ENCODE data around the gene ADAMTSL4.
"Not testable (repeated sequence)": the region's sequence is repeated elsewhere in the genome, so short reads cannot be mapped to it uniquely, and the experiment has no call there.

ADAMTSL4 gene

DNA sequence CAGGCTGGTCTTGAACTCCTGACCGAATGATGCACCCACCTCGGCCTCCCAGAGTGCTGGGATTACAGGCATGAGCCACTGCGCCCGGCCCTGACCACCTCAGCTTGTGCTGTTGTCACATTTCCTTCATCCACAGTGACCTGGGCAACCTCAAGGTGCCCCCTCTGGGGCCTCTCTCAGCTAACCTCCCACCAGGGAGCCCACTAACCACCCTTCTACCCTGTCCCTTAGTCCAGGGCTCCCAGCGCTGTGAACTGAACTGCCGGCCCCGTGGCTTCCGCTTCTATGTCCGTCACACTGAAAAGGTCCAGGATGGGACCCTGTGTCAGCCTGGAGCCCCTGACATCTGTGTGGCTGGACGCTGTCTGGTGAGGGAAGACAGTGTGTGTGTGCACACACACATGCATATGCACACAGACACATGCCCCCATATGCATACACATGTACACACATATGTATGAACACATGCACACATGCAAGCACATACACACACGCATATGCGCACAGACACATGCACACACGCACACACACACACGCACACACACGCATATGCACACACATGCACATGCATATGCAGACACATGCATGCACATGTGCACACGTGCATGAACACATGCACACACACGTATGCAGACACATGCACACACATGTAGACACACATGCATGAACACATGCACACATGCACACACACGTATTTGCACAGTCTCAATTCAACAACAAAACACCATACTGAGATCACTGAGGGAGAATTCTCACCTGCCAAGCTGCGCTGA is 6.2 kb downstream of the ADAMTSL4 start:
- DNase-seq (ENCODE audit: low spot score): no peak

DNA sequence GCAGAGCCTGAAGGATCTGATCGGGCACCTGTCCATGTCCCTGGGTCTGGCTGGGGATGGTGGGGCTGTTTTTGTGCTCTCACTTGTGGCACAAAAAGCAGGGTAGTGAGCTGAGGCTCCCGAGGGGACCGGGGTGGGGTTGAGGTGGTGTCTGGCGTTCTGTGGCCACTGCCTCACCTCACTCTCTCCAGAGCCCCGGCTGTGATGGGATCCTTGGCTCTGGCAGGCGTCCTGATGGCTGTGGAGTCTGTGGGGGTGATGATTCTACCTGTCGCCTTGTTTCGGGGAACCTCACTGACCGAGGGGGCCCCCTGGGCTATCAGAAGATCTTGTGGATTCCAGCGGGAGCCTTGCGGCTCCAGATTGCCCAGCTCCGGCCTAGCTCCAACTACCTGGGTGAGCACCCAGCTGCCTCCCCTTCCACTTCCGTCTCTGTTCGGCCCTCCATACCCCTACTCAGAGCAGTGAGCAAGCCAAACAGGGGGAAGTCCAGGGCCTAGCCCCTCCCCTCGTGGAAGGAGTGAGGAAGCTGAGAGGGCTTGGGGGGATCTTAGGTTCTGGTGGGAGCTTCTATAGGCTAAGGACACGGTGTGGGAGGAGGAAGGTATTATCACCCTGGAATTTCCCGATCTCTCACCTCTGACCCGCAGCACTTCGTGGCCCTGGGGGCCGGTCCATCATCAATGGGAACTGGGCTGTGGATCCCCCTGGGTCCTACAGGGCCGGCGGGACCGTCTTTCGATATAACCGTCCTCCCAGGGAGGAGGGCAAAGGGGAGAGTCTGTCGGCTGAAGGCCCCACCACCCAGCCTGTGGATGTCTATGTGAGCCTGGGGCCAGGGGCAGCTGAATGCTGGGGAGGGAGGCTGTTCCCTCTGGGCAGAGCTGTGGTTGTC is 7.0 kb downstream of the ADAMTSL4 start:
- DNase-seq (ENCODE audit: low spot score): no peak

DNA sequence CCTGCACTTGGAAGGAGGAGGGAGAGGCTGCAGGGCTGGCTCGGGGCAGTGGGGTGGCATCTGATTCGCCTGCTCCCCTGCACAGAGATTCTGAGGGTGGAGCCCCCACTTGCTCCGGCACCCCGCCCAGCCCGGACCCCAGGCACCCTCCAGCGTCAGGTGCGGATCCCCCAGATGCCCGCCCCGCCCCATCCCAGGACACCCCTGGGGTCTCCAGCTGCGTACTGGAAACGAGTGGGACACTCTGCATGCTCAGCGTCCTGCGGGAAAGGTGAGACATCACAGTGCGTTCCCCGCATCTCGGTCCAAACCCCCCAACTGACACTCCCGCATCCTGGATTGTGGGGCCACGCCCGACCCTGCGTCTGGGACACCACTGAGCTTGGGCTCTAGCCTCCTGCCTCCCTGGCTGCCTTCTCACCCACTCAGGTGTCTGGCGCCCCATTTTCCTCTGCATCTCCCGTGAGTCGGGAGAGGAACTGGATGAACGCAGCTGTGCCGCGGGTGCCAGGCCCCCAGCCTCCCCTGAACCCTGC is 7.9 kb downstream of the ADAMTSL4 start:
- DNase-seq (ENCODE audit: low spot score): no peak

DNA sequence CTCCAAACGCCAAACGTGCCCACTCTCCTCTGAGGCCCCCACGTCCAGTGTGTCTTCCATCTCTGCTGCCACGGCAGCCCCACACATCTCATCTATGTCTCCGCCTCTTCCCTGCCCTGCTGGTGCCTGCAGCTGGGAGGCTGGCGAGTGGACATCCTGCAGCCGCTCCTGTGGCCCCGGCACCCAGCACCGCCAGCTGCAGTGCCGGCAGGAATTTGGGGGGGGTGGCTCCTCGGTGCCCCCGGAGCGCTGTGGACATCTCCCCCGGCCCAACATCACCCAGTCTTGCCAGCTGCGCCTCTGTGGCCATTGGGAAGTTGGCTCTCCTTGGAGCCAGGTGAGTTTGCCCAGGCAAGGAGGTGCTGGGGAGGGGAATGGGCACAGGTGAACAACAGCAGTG is 8.6 kb downstream of the ADAMTSL4 start:
- DNase-seq (ENCODE audit: low spot score): no peak

DNA sequence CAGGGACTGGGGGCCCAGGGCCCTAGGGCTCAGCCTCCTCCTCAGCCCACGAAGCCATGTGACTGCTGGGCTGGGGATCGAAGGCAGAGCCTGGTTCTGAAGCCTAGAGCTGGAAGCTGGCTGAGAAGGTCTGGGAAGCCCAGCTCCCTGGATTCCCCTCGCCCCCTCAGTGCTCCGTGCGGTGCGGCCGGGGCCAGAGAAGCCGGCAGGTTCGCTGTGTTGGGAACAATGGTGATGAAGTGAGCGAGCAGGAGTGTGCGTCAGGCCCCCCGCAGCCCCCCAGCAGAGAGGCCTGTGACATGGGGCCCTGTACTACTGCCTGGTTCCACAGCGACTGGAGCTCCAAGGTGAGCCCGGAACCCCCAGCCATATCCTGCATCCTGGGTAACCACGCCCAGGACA is 9.1 kb downstream of the ADAMTSL4 start:
- DNase-seq (ENCODE audit: low spot score): no peak

DNA sequence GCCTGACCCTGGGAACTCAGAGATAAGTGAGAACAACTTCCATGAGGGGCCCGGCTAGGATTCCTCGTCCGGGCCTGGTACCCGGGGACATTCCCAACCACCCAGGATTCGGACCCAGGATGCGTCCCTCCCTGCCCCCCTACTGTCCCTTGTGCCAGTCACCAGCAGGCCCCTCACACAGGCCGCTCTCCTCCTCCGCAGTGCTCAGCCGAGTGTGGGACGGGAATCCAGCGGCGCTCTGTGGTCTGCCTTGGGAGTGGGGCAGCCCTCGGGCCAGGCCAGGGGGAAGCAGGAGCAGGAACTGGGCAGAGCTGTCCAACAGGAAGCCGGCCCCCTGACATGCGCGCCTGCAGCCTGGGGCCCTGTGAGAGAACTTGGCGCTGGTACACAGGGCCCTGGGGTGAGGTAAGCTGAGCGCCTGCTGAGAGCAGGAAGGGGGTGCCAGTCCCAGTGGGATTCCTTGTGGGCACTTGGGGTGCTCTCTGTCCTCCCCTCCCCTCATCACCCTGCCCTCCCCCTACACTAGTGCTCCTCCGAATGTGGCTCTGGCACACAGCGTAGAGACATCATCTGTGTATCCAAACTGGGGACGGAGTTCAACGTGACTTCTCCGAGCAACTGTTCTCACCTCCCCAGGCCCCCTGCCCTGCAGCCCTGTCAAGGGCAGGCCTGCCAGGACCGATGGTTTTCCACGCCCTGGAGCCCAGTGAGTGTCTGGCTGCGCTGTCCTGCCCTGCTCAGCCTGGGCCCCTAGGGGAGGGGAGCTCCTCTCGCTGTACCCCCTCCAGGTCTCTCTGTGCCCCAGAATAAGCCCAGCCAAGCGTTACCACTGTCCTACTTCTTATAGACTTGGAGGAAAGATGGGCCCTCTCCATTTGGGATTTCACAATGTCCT is 9.8 kb downstream of the ADAMTSL4 start:
- no peak for DNase-seq (ENCODE audit: low spot score)

DNA sequence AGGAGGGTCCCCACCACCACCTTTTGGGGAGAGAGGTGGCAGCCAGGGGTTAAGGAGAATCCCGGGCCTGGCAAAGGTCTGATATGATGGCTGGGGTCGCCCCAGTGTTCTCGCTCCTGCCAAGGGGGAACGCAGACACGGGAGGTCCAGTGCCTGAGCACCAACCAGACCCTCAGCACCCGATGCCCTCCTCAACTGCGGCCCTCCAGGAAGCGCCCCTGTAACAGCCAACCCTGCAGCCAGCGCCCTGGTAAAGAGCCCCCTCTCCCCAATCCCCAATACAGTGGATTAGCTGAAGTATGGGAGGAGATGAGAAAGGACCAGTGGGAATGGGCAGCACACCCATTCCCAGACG is 10.4 kb downstream of the ADAMTSL4 start:
- no peak for DNase-seq (ENCODE audit: low spot score)

DNA sequence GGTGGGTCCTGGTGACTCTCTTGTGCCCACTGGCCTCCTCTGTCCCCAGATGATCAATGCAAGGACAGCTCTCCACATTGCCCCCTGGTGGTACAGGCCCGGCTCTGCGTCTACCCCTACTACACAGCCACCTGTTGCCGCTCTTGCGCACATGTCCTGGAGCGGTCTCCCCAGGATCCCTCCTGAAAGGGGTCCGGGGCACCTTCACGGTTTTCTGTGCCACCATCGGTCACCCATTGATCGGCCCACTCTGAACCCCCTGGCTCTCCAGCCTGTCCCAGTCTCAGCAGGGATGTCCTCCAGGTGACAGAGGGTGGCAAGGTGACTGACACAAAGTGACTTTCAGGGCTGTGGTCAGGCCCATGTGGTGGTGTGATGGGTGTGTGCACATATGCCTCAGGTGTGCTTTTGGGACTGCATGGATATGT is 10.8 kb downstream of the ADAMTSL4 start:
- no peak for DNase-seq (ENCODE audit: low spot score)

DNA sequence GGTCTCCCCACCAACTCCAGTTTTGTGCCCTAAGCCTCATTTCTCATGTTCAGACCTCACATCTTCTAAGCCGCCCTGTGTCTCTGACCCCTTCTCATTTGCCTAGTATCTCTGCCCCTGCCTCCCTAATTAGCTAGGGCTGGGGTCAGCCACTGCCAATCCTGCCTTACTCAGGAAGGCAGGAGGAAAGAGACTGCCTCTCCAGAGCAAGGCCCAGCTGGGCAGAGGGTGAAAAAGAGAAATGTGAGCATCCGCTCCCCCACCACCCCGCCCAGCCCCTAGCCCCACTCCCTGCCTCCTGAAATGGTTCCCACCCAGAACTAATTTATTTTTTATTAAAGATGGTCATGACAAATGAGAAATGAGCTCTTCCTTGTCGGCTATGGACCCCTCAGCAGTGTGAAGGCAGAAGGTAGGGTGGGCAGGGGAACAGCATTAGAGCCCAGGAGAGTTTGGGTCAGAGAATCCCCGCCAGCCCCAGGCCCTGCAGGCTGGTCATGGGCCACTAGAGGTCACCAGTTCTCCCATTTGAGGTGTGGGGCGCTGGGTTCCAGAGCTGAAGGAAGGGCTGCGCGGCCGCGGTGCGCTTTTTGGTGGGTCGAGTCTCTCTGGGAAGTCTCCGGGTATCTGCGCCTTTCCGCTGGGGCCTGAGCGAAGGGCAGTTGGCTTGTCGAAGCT is 11.5 kb downstream of the ADAMTSL4 start:
- DNase-seq (ENCODE audit: low spot score): peak; percentile 85

DNA sequence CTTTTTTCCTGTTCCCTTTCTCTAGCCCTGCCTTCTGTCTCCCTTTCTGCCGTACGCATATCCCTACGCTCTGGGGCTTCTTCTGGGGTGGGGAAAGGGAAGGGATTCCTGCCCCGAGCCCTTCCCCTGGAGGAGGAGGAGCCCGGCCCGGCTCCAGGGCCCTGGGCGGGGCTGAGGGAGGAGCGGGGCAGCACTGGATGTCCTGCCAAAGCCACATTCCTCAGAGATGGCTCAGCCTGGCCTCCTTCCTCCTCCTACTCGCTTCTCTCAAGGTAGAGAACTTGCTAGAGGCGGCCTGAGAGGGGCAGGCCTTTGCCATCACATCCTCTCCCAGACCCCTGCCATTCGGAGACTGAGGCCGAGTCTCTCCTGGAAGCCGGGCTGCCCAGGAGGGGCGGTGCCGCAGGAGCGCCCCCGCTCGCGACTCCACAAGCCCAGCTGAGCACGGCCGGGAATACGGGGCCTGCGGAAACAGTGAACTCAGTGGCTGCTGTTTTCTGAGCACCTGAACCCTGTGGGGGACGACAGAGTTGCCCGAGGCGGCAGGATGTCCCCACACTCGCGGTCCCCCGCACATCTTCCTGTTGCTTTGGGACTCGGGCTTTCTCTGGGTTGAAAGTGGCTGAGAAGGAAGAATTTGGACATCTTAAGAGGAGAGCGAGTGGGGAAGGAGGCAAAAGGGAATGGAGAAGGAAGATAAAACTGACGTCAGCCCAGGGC is 12.2 kb downstream of the ADAMTSL4 start:
- DNase-seq (ENCODE audit: low spot score): peak; percentile 98

DNA sequence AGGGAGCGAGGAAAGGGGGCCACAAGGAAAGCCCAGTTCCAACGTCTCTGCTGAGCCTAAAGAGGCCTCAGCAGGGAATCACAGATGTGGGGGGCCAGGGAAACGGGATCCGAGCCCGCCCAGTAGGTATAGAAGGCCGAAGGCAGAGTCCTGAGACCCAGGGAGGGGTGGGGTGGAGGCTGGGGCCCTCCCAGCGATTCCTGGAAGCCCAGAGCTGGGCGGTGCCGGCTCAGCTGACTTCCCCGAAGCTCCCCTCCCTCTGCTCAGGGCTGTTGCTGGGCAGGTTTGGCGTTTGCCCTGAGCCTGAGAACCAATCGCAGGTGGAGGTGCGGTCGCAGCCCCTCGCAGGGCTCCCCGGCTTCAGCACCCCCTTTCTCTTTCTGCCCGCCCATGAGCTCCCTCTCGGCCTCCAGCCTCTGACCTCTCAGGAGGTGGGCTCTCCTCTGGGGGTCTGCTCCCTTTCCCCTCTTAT is 12.8 kb downstream of the ADAMTSL4 start:
- peak; percentile 86 for DNase-seq (ENCODE audit: low spot score)

DNA sequence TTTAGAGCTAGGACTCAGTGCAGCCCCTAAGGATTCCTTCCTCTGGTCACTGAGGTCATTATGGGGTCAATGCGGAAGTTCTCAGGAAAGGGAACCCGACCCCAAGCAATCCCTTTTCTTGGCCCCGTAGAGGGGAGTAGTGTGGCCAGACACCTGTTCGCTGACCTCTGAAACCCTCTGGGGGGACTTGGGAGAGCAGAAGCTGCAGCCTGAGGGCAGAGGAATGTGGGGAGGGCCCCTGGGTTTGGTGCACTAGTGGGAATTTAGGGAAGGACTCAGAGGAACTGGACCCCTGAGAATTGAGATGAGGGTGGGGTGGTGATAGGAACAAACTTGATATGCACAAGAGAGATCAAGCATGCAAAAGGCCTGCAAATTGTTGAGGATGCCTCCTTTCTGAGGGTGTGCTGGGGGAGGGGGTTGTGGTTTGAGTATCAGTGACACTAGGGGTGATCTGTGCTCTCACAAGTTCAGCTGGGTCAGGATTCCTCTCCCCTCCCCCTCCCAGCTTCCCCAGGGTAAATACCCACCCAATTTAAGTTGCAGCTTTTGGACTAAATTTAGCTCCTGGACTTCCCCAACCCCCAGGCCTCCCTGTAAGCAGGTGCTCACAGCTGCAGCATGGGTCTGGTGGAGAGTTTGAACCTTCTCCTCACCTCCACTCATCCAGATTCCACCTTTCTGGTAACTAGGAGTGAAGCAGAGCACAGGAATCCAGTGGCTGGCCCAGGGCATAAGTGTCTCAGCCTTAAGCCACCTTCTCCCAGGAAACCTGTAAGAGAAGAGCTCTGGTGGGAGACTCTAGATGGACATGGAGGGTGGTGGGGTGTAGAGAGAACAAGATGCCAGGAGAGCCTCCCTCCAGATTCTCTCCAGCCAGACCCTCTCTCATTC is 13.5 kb downstream of the ADAMTSL4 start:
- DNase-seq (ENCODE audit: low spot score): no peak

DNA sequence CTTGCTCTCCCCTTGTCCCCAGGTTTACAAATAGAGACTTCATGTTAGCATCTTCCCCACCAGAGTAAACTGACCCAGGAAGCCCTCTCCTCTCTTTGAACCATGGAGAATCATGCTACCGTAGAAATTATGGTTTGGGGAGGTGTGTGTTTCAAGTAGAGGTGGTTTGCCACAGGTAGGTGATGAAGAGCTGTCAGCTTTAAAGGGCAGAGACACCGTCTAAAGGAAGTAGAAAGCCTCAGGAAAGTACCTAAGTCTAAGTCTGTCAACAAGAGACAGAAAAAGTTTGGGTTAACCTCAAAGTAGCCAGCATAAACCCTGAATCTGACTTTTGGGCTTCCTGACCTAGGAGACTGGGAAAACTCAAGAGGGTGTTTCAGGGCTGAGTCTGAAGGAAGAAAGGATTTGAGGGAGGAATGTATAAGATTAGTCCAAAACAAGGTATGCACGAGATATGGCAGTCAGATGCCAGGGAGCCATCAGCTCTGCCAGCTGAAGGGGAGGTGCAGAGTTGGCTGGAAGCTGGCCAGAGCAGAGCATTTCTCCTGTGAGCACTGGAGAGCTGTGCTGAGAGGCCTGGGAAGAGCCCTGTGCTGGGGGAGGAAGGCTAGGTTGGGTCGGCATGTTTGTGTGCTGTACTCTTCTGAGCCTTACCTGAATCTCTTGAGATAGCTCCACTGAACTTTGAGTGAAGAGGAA is 14.3 kb downstream of the ADAMTSL4 start:
- no peak for DNase-seq (ENCODE audit: low spot score)

DNA sequence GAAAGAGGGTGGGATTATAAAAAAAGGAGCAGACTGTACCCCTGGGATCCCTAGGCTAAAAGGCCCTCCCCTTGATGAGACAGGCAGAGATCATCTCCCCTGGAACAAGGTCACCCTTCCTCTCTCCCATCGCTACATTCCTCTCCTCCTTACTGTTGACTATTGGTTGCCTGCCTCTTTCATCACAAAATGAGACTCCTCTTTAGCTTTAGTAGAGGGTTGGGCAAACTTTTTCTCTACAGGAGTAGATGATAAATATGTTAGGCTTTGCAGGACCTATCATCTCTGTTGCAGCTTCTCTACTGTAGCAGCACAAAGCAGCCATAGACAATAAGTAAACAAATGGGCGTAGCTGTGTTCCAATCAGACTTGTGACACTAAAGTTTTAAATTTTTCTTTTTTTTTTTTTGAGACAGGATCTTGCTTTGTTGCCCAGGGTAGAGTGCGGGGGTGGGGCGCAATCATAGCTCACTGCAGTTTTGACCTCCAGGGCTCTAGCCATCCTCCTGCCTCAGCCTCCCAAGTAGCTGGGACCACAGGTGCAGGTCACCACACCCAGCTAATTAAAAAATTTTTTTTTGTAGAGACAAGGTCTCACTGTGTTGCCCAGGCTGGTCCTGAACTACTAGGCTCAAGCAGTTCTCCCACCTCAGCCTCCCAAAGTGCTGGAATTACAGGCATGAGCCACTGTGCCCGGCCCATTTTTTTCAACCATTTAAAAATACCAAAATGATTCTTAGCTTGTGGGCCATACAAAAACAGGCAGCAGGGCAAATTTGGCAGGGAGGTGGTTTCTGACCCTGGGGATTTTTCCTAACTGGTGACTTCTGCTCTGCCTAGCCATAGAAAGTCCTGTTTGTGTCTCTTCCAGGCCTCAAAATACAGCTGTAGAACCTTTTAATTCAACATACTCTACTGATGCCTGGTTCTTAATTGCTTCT is 15.1 kb downstream of the ADAMTSL4 start:
- DNase-seq (ENCODE audit: low spot score): no peak

DNA sequence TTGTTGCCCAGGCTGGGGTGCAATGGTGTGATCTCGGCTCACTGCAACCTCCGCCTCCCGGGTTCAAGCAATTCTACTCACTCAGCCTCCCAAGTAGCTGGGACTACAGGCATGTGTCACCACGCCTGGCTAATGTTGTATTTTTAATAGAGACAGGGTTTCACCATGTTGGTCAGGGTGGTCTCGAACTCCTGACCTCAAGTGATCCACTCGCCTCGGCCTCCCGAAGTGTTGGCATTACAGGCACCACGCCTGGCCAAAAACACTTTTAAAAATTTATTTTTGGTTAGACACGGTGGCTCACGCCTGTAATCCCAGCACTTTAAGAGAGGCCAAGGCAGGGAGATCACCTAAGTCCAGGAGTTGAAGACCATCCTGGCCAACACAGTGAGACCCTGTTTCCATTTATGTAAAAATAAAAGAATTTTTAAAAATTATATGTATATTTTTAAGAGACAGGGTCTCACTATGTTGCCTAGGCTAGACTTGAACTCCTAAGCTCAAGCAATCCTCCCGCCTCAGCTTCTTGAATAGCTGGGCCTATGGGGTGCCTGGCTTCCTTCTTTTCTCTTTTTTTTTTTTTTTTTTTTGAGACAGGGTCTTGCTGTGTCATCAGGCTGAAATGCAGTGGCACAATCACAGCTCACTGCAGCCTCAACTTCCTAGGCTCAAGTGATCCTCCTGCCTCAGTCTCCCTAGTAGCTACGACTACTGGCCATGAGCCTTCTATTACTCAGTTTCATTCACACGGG is 16.2 kb downstream of the ADAMTSL4 start:
- DNase-seq (ENCODE audit: low spot score): not testable (repeated sequence)

DNA sequence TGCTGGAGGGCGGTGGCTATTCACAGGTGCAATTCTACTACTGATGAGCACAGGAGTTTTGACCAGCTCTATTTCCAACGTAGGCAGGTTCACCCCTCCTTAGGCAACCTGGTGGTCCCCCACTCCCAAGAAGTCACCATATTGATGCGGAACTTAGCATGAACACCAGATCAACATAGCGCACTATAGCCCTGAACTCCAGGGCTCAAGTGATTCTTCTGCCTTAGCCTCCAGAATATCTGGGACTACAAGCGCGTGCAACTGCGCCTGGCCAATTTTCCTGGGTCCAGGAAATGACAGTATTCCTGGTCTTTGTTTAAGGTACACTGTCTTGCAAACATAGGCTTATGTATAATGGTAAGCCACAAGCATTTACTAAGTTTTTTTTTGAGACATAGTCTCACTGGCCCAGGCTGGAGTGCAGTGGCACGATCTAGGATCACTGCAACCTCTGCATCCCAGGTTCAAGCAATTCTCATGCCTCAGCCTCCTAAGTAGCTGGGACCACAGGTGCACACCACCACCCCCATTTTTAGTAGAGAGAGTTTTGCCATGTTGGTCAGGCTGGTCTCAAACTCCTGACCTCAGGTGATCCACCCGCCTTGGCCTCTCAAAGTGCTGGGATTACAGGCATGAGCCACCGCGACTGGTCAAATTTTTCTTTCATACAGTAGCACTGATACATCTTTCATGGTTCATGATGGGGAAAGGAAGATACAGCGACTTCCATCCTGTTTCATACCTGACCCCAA is 17.6 kb downstream of the ADAMTSL4 start:
- DNase-seq (ENCODE audit: low spot score): no peak
